ENCODE data around the gene HS3ST3B1. TPM values are rescaled to one million over a fixed set of nuclear protein-coding genes. Genes with fewer than 3 reads are reported as not detected.

The HS3ST3B1 gene
- 4.6 TPM for total RNA-seq

DNA sequence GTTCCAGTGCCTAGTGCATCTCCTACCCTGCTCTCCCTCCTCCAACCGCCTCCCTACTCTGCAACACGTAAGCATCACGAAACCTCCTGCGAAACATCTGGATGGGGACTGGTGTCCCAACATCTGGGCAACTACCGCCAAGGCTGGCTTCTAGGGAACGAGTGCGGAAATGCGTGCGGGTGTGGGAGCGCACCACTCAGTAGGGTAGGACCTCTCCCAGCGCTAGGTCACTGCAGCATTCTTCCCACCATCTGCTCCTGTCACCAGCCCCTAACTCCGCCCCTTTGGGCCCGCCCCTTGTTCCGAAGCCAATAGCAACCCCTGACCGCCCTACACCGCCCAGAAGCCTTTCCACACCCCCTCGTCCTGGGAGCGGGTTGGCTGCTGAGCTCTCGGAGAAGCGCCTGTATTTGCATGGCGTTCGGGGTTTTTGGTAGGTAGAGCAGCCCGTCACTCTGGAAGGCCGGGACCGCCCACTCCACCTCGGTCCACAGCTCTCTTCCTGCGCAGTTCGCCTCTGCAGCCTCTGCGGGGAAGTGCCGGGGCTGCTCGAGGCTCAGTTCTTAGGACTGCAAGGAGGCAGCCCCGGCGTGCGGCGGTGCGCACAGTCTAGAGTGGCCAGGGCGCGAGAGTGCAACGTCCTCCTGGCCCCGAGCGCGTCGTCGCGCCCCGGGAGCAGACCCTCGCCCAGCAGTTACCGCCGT is at the start of gene HS3ST3B1:
HS3ST3B1 (plus strand) TSS at position 507 of the 704 bp plus-strand sequence. CDS start 438 bp downstream, outside the sequence.
- peak; percentile 88 to 99 (median 99) for DNase-seq (ENCODE audit: low read depth in 2 of 3, low spot score in 2 of 3)

DNA sequence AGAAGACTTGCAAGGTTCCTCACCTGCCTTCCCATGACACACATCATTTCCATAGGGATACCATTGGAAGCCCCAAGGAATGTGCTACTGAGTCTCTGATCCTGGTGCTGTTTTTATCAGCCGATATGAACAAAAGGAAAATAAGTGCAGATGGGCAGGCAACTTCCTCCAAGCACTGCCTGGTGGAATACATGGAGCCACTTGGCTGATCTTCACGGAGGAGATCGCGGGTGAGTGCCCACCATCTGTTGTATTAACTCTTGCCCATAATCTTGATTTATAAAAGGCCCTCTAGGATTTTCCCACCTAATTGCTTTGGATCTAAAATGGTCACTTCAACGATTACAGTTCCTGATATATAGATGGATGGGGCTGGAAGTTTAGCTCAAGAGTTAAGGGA is 39.5 kb upstream of the HS3ST3B1 start:
- no peak for DNase-seq (ENCODE audit: low read depth in 2 of 3, low spot score in 2 of 3)

GRCh38 chr17:14268264-14268663 is 32.6 kb upstream of the HS3ST3B1 start:
- peak in 2 of 3 donors; percentile 1 to 19 for DNase-seq (ENCODE audit: low read depth in 2 of 3, low spot score in 2 of 3)

- no peak for DNase-seq (ENCODE audit: low read depth in 2 of 3, low spot score in 2 of 3)
These were observed 31.4 kb upstream of the HS3ST3B1 start for GRCh38 chr17:14269473-14269872.

DNA sequence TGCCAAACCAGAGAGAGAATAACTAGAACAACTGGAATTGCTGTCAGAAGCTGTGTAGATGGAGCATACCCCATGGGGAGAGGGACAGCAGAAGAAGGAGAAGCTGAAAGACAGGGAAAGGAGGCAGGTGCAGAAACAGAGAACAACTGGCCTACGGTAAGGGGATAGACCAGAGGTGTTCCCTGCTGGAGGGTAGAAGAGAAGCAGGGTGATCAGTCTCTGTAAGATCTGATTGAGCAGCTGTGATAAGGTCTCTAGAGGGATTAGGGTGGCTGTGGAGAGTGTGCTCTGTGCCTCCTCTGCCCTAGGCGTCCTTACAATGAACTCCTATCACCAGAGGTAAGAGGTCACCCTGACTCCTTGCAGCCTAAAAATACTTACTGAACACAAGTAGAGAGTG is 30.4 kb upstream of the HS3ST3B1 start:
- no peak for DNase-seq (ENCODE audit: low read depth in 2 of 3, low spot score in 2 of 3)

DNA sequence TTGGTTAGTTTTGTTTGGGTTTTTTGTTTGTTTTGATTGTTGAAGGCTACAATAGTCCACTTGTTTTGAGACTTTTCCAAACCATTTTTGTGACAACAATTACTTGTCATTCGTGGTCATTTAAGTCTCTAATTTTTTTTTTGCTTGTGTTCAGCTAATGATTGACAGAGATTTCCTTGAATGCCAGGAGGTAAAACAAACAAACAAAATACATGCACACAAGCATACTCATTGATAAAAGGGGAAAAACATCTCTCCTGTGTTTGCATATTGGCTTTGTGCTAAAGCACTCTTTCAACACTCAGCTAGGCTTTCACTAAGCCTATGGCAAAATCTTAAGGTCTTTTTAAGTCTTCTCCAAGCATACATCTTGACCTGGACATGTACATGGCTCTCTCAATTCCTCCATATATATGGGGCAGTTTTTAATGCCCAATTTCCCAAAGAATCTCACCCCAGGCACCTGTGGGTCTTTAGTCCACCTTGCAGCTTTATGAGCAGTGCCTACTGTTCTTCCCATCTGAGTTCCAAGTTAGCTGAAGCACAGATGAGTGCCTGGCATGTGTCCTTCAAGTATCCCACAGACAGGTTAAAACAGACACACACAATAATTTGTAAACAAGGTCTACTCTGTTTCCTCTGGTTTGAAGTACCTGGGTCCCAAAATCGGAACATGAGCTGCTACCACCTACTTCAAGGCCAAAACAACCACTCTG is 24.2 kb upstream of the HS3ST3B1 start:
- DNase-seq (ENCODE audit: low read depth in 2 of 3, low spot score in 2 of 3): no peak

GRCh38 chr17:14281530-14281929 is 19.4 kb upstream of the HS3ST3B1 start:
- no peak for DNase-seq (ENCODE audit: low read depth in 2 of 3, low spot score in 2 of 3)

- DNase-seq (ENCODE audit: low read depth in 2 of 3, low spot score in 2 of 3): no peak
These were observed 18.2 kb upstream of the HS3ST3B1 start for GRCh38 chr17:14282726-14283125.

GRCh38 chr17:14289162-14289561 is 11.7 kb upstream of the HS3ST3B1 start:
- no peak for DNase-seq (ENCODE audit: low read depth in 2 of 3, low spot score in 2 of 3)

DNA sequence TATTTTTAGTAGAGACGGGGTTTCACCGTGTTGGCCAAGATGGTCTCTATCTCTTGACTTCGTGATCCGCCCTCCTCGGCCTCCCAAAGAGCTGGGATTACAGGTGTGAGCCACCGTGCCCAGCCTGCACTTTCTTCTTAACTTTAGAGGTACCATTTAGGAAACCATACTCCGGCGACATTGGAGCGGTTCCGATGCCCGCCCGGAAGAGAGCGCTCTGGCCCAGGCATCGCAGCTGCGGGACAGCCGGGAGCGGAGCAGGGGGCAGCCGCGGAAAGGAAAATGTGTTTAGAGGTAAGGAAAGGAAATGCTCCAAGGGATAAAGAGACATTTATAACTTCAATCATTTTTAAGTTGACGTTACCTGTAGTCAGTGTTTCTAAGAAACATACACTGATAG is 6.0 kb upstream of the HS3ST3B1 start:
- no peak for DNase-seq (ENCODE audit: low read depth in 2 of 3, low spot score in 2 of 3)

DNA sequence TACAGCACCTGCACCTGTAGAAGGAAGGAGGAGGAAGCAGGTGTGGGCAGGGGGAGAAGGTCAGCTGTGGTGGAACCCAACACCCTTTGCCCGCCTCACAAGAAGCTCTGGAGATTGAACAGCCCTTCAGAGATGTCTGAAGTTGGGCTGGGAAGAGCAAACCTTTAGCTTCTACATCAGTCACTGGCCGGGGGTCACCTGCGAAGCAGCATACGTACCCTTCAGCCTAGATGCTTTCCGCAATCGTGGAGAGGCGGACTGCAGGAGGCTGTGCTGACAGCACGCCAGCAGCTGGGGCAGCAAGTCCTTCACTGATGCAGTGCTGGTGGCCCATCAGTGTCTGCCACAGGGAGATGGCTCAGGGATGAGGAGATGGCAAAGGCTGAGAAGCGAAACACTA is 5.2 kb upstream of the HS3ST3B1 start:
- DNase-seq (ENCODE audit: low read depth in 2 of 3, low spot score in 2 of 3): no peak

DNA sequence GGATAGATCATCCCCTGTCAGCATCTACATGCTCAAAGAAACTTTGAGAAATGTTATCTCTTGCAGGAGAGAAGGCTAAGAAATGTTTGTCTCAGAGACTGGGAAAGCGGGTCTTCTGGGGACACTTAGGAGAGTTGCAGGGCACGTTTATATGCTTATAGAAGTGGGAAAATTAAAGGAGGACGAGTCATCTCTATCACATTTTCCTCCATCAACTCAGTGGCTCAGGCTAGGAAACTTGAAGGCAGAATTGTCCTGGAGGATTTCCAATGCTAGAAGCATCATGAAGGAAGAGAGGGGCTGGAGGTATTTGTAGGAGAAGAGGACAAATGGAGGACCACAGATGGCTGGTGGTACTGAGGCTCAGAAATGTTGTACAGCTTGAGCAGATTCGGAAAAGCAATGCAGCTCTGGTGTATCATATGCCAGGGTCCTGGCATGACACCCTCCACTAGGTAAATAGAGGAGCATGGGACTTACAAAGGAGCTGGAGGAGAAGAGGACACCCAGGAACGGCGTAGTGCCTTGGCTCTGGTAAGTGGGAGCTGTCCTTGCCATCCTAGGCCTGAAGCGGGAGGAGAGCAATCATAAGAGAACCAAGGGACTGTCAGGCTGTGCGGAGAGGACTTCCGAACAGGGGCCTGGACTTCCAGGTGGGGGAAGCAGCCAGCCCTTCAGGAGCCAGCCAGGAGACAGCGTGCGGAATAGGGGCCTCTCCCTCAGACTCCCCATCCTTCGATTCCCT is 4.5 kb upstream of the HS3ST3B1 start:
- no peak for DNase-seq (ENCODE audit: low read depth in 2 of 3, low spot score in 2 of 3)

- DNase-seq (ENCODE audit: low read depth in 2 of 3, low spot score in 2 of 3): peak in 2 of 3 donors; percentile 67 to 82
These were observed 3.6 kb upstream of the HS3ST3B1 start for GRCh38 chr17:14297161-14297851.

- no peak for DNase-seq (ENCODE audit: low read depth in 2 of 3, low spot score in 2 of 3)
These were observed 2.5 kb upstream of the HS3ST3B1 start for GRCh38 chr17:14298221-14298946.

GRCh38 chr17:14298947-14299279 is 2.0 kb upstream of the HS3ST3B1 start:
- no peak for DNase-seq (ENCODE audit: low read depth in 2 of 3, low spot score in 2 of 3)

- peak in 2 of 3 donors; percentile 29 to 54 for DNase-seq (ENCODE audit: low read depth in 2 of 3, low spot score in 2 of 3)
These were observed 1.4 kb upstream of the HS3ST3B1 start for GRCh38 chr17:14299280-14300141.

- no peak for DNase-seq (ENCODE audit: low read depth in 2 of 3, low spot score in 2 of 3)
These were observed 604 bp downstream of the HS3ST3B1 start for GRCh38 chr17:14301279-14302090.

DNA sequence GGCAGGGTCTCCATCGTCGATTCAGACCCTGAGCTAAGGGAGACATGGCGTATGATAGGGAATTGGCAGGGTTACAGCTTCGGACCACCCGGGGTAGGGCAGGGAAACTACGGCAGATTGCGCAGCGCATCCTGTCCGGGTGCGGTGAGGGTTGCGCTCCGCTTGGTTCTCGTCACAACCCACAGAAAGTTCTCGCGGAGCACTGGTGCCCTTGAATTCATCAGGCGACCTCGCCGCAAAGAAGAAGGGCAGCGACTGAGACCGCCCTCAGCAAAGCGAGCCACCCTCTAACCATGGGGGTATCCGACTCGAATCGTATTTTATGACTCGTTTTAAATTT is 1.2 kb downstream of the HS3ST3B1 start:
- peak in 1 of 3 donors; percentile 39 for DNase-seq (ENCODE audit: low read depth in 2 of 3, low spot score in 2 of 3)
